Stimulated activated naive CD8-positive, alpha-beta T cell treated with anti-CD3 and anti-CD28 coated beads, Interleukin-15, Interleukin-2, amounts not matched to agents 100 U/mL and 50 U/mL, for 24 hours (primary cell): ENCODE results near the gene FAM107B.
"Not testable (repeated sequence)": the region's sequence is repeated elsewhere in the genome, so short reads cannot be mapped to it uniquely, and the experiment has no call there.

ENCODE experiments used
- ATAC-seq: fragments of 150-1000 bp; cut with Tn5 transposase; one replicate; pipeline ENCODE4 v1.10.0; 2021
- DNase-seq: peaks from one replicate; pipeline ENCODE4 v3.0.0; 2021

FAM107B gene

GRCh38 chr10:14731875-14732512 lies 42.7 kb downstream of the FAM107B start:
- DNase-seq (no peak), ATAC-seq (no peak)

- ATAC-seq (no peak), DNase-seq (no peak)
Measured at GRCh38 chr10:14728346-14728745, 46.4 kb downstream of the FAM107B start.

- no peak for ATAC-seq
- no peak for DNase-seq
Measured at GRCh38 chr10:14727924-14728323, 46.8 kb downstream of the FAM107B start.

- ATAC-seq, result no peak
- no peak for DNase-seq
Measured at GRCh38 chr10:14727465-14727864, 47.2 kb downstream of the FAM107B start.

GRCh38 chr10:14724931-14725330 lies 49.8 kb downstream of the FAM107B start:
- ATAC-seq (no peak), DNase-seq (no peak)

GRCh38 chr10:14723052-14723689 lies 51.5 kb downstream of the FAM107B start:
- DNase-seq, result peak; percentile 8
- peak; percentile 55 for ATAC-seq

- ATAC-seq (no peak), DNase-seq (no peak)
Measured at GRCh38 chr10:14717552-14717951, 57.1 kb downstream of the FAM107B start.

- no peak for DNase-seq
- ATAC-seq, result no peak
Measured at GRCh38 chr10:14712991-14713424, 61.7 kb downstream of the FAM107B start.

GRCh38 chr10:14709344-14709743 lies 65.4 kb downstream of the FAM107B start:
- ATAC-seq, DNase-seq: not testable (repeated sequence)

- no peak for DNase-seq
- no peak for ATAC-seq
Measured at GRCh38 chr10:14707481-14707880, 67.2 kb downstream of the FAM107B start.

GRCh38 chr10:14705548-14706230 lies 69.0 kb downstream of the FAM107B start:
- DNase-seq (no peak), ATAC-seq (no peak)

GRCh38 chr10:14703631-14704001 lies 71.1 kb downstream of the FAM107B start:
- no peak for DNase-seq
- ATAC-seq, result no peak

- ATAC-seq (no peak), DNase-seq (no peak)
Measured at GRCh38 chr10:14701466-14701865, 73.2 kb downstream of the FAM107B start.

GRCh38 chr10:14700546-14700945 lies 74.2 kb downstream of the FAM107B start:
- ATAC-seq (no peak), DNase-seq (no peak)

- ATAC-seq, result no peak
- no peak for DNase-seq
Measured at GRCh38 chr10:14699482-14699881, 75.2 kb downstream of the FAM107B start.

- no peak for DNase-seq
Measured at GRCh38 chr10:14698829-14699170, 75.9 kb downstream of the FAM107B start.

GRCh38 chr10:14698111-14698828 lies 76.4 kb downstream of the FAM107B start:
- no peak for ATAC-seq

More at GRCh38 chr10:14698829-14699170, 75.9 kb downstream of the FAM107B start:
- no peak for ATAC-seq

GRCh38 chr10:14697281-14697680 lies 77.4 kb downstream of the FAM107B start:
- no peak for ATAC-seq
- DNase-seq, result no peak

More at GRCh38 chr10:14698111-14698828, 76.4 kb downstream of the FAM107B start:
- DNase-seq, result no peak

GRCh38 chr10:14696821-14697220 lies 77.9 kb downstream of the FAM107B start:
- ATAC-seq, result no peak
- DNase-seq, result no peak

- DNase-seq, result no peak
- ATAC-seq, result no peak
Measured at GRCh38 chr10:14695847-14696480, 78.7 kb downstream of the FAM107B start.

- DNase-seq (no peak), ATAC-seq (no peak)
Measured at GRCh38 chr10:14693891-14694290, 80.8 kb downstream of the FAM107B start.

- DNase-seq (no peak), ATAC-seq (no peak)
Measured at GRCh38 chr10:14692344-14693076, 82.2 kb downstream of the FAM107B start.
